CD4-positive, alpha-beta T cell (primary cell): Measurements from ENCODE around the gene VAPB. TPM values are rescaled to one million over a fixed set of nuclear protein-coding genes. Genes with fewer than 3 reads are reported as not detected.

Experiments used
- ATAC-seq: fragments of 200-7000 bp; cut with Tn5 transposase; one replicate; pipeline ENCODE4 v1.10.0; 2022; ENCODE audit warnings: mild to moderate bottlenecking; ENCODE audit not compliant: poor library complexity
- CTCF ChIA-PET: fragments of 350-600 bp; sonication (Branson Sonifier 250); formaldehyde crosslinking; loops from one replicate; lab custom pipeline; 2021; ENCODE audit warnings: antibody characterized with exemption, inconsistent platforms; lab: Charles Lee
- POLR2A ChIA-PET: fragments of 350-600 bp; sonication (Branson Sonifier 250); formaldehyde crosslinking; loops from one replicate; lab custom pipeline; 2021; ENCODE audit warnings: antibody characterized with exemption, inconsistent platforms; lab: Charles Lee
- DNase-seq, 14 experiments: peaks; one replicate each; pipeline ENCODE4 v3.0.0-alpha.2; 2013 to 2020; ENCODE audit warnings: mixed read lengths in 2 of 14
- H3K27ac ChIP-seq, 2 donors: one replicate each; pipeline versions ENCODE4 v1.5.1 to v1.7.0; 2013; ENCODE audit warnings: low read length in 2 of 2, low read depth in 1 of 2, mild to moderate bottlenecking in 1 of 2
- H3K27me3 ChIP-seq, 2 experiments: 1 replicate in 1 of 2; 2 replicates in 1 of 2; pipeline versions ENCODE4 v1.6.1 to v1.7.0; 2013; ENCODE audit warnings: low read length in 2 of 2, control low read depth in 1 of 2, mild to moderate bottlenecking in 1 of 2, moderate library complexity in 1 of 2; ENCODE audit not compliant: insufficient read depth in 2 of 2, control insufficient read depth in 1 of 2
- H3K36me3 ChIP-seq: one replicate; pipeline ENCODE4 v1.6.1; 2013; ENCODE audit warnings: low read length, control low read depth; ENCODE audit not compliant: insufficient read depth
- H3K4me1 ChIP-seq: one replicate; pipeline ENCODE4 v1.6.1; 2013; ENCODE audit warnings: low read length, control low read depth; ENCODE audit not compliant: insufficient read depth
- H3K4me3 ChIP-seq: one replicate; pipeline ENCODE4 v1.5.1; 2013; ENCODE audit warnings: mild to moderate bottlenecking, low read length, moderate library complexity
- H3K9me3 ChIP-seq, 2 experiments: 1 replicate in 1 of 2; 2 replicates in 1 of 2; pipeline versions ENCODE4 v1.6.1 to v1.7.0; 2013; ENCODE audit warnings: low read length in 2 of 2, mild to moderate bottlenecking in 2 of 2, control low read depth in 1 of 2, moderate library complexity in 1 of 2; ENCODE audit not compliant: control insufficient read depth in 1 of 2, insufficient read depth in 1 of 2
- H3K27ac Mint-ChIP-seq: one replicate; pipeline ENCODE4 v1.8.0; 2020; ENCODE audit warnings: mixed read lengths
- H3K27me3 Mint-ChIP-seq: one replicate; pipeline ENCODE4 v1.8.0; 2021; ENCODE audit warnings: mixed read lengths
- H3K36me3 Mint-ChIP-seq: one replicate; pipeline ENCODE4 v1.8.0; 2021; ENCODE audit warnings: low read depth, mixed read lengths
- H3K4me1 Mint-ChIP-seq: one replicate; pipeline ENCODE4 v1.8.0; 2021; ENCODE audit warnings: low read depth, mixed read lengths
- H3K4me3 Mint-ChIP-seq: one replicate; pipeline ENCODE4 v1.8.0; 2020; ENCODE audit warnings: mild to moderate bottlenecking, mixed read lengths
- H3K9me3 Mint-ChIP-seq: one replicate; pipeline ENCODE4 v1.8.0; 2020; ENCODE audit warnings: mixed read lengths
- CTCF ChIP-seq: fragments of 200-600 bp; IDR thresholded peaks from one replicate; pipeline ENCODE4 v1.8.0; 2022; ENCODE audit warnings: antibody characterized with exemption, mild to moderate bottlenecking
- intact Hi-C, 2 experiments: fragments of 100-400 bp; cut with DNase I in 1 of 2; cut with micrococcal nuclease in 1 of 2; formaldehyde crosslinking; loops; one replicate each; pipeline versions ENCODE4 v1.15.1 to v1.9.0; 2023 to 2025; cut with DNase I, micrococcal nuclease
- total RNA-seq, 174 experiments: library from RNA in 2 of 174; stranded (reverse) in 2 of 174; gene quantifications; one replicate each; pipeline ENCODE4 v1.2.3 and lab custom pipeline; 2021 to 2026

VAPB gene
- total RNA-seq, 2 experiments from 2014 or later = 25.2 to 29.4 TPM

DNA sequence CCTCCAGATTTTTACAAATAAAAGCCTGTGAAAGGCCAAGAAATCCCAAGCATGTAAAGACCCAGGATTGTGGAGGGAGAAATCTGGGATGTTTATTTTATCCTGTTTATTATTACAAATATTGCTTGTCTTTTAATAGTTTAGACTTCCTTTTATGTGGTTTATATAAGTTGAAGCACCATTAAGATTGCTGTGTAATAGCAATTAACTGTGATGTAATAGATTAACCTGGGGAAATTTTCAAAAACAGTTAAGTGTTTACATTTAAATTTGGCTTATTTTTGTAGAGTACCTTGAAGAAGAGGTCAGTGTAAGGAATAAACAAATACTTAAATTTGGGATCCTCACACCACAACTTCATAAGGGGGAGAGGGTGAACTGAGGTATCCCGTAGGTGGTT, 27.0 kb downstream of the VAPB start:
- DNase-seq (no peak), ATAC-seq (no peak)
- Histone ChIP-seq H3K36me3 (peaks cover 26% of the 10 kb centered on the region), H3K27ac (peak overlapping the region in 1 of 2 donors; percentile 5), H3K4me1 (peaks cover 8% of the 10 kb centered on the region), H3K27me3 (no peaks in the 10 kb centered on the region), H3K4me3 (no peak overlapping the region), H3K9me3 (peaks cover 0 to 4% of the 10 kb centered on the region in 2 experiments)
- intact Hi-C loops = no loop called here
- ChIA-PET CTCF (no interaction called here), POLR2A (no interaction called here)
- peaks cover 44% of the 10 kb centered on the region for H3K36me3 Mint-ChIP-seq
- peaks cover 44% of the 10 kb centered on the region for H3K4me1 Mint-ChIP-seq
- no peaks in the 10 kb centered on the region for H3K9me3 Mint-ChIP-seq
- peak overlapping the region; percentile 11 for H3K4me3 Mint-ChIP-seq
- TF ChIP-seq CTCF = no peak
- peak overlapping the region; percentile 79 for H3K27ac Mint-ChIP-seq
- no peaks in the 10 kb centered on the region for H3K27me3 Mint-ChIP-seq

GRCh38 chr20:58416835-58417234, 27.8 kb downstream of the VAPB start:
- peak overlapping the region in 1 of 2 donors; percentile 5 for H3K27ac ChIP-seq
- no peak for TF ChIP-seq CTCF
- DNase-seq (peak in 5 of 14 experiments; percentile 8 to 56 (median 40)), ATAC-seq (peak; percentile 92)
- Mint-ChIP-seq H3K27ac (peak overlapping the region; percentile 79), H3K36me3 (peaks cover 52% of the 10 kb centered on the region), H3K9me3 (no peaks in the 10 kb centered on the region), H3K27me3 (no peaks in the 10 kb centered on the region), H3K4me3 (peak overlapping the region; percentile 11), H3K4me1 (peaks cover 44% of the 10 kb centered on the region)
- peaks cover 8% of the 10 kb centered on the region for H3K4me1 ChIP-seq
- H3K36me3 ChIP-seq = peaks cover 27% of the 10 kb centered on the region
- POLR2A ChIA-PET = interaction anchor here (1.0 kb wide), 1 partner anchor 28 kb away, joined by 3 read pairs; the partner anchor contains the start of gene VAPB
- H3K9me3 ChIP-seq = peaks cover 0 to 4% of the 10 kb centered on the region in 2 experiments
- CTCF ChIA-PET = no interaction called here
- intact Hi-C loops = no loop called here
- no peaks in the 10 kb centered on the region for H3K27me3 ChIP-seq
- H3K4me3 ChIP-seq = no peak overlapping the region

- ATAC-seq (no peak), DNase-seq (no peak)
- Mint-ChIP-seq H3K27ac (peak overlapping the region; percentile 79), H3K27me3 (no peaks in the 10 kb centered on the region), H3K4me3 (no peak overlapping the region), H3K9me3 (no peaks in the 10 kb centered on the region), H3K36me3 (peaks cover 58% of the 10 kb centered on the region), H3K4me1 (peaks cover 44% of the 10 kb centered on the region)
- ChIA-PET POLR2A (interaction anchor here (1.0 kb wide), 1 partner anchor 28 kb away, joined by 3 read pairs; the partner anchor contains the start of gene VAPB), CTCF (no interaction called here)
- intact Hi-C loops = no loop called here
- Histone ChIP-seq H3K4me1 (peaks cover 8% of the 10 kb centered on the region), H3K27ac (no peak overlapping the region), H3K36me3 (peaks cover 27% of the 10 kb centered on the region), H3K9me3 (peaks cover 0 to 4% of the 10 kb centered on the region in 2 experiments), H3K27me3 (no peaks in the 10 kb centered on the region), H3K4me3 (no peak overlapping the region)
- TF ChIP-seq CTCF = no peak
Measured at GRCh38 chr20:58417438-58417837, 28.4 kb downstream of the VAPB start.
